ACC112 (cell line): ENCODE results near the gene YBX1.

ENCODE experiments used
- H2AFZ ChIP-seq: fragments of 200-600 bp; sonication (generic); one replicate; pipeline ENCODE4 v1.6.0; 2017; ENCODE audit warnings: antibody characterized with exemption, low read length; ENCODE audit not compliant: unreplicated experiment
- H3K27ac ChIP-seq: fragments of 200-600 bp; sonication (generic); 2 replicates; pipeline ENCODE4 v1.5.1; 2014; ENCODE audit warnings: low read depth, mild to moderate bottlenecking, antibody characterized with exemption, low read length, moderate library complexity
- H3K27me3 ChIP-seq: fragments of 200-600 bp; sonication (generic); 2 replicates; pipeline ENCODE4 v1.6.1; 2014; ENCODE audit warnings: mild to moderate bottlenecking, antibody characterized with exemption, low read length, moderate library complexity, mixed read lengths; ENCODE audit not compliant: insufficient read depth
- H3K36me3 ChIP-seq: fragments of 200-600 bp; sonication (generic); 2 replicates; pipeline ENCODE4 v1.6.1; 2016; ENCODE audit warnings: mild to moderate bottlenecking, antibody characterized with exemption, low read length, moderate library complexity, mixed read lengths; ENCODE audit not compliant: insufficient read depth
- H3K4me1 ChIP-seq: fragments of 200-600 bp; sonication (generic); one replicate; pipeline ENCODE4 v1.6.1; 2016; ENCODE audit warnings: low read length, mixed read lengths; ENCODE audit not compliant: insufficient read depth, unreplicated experiment, control insufficient read depth
- H3K4me3 ChIP-seq: fragments of 200-600 bp; sonication (generic); 2 replicates; pipeline ENCODE4 v1.5.1; 2014; ENCODE audit warnings: mild to moderate bottlenecking, low read depth, low read length
- H3K79me2 ChIP-seq: fragments of 200-600 bp; sonication (generic); one replicate; pipeline ENCODE4 v1.6.0; 2016; ENCODE audit warnings: low read length; ENCODE audit not compliant: control insufficient read depth, unreplicated experiment, insufficient read depth

YBX1 gene

GRCh38 chr1:42734201-42735035 lies 52.2 kb downstream of the YBX1 start:
- Histone ChIP-seq H3K4me1 (no peaks in the 10 kb centered on the region), H3K36me3 (no peaks in the 10 kb centered on the region), H2AFZ (no peak overlapping the region)

GRCh38 chr1:42735056-42735455 lies 52.8 kb downstream of the YBX1 start:
- no peaks in the 10 kb centered on the region for H3K4me1 ChIP-seq
- H3K36me3 ChIP-seq, result no peaks in the 10 kb centered on the region
- no peaks in the 10 kb centered on the region for H3K79me2 ChIP-seq
- H3K27me3 ChIP-seq, result no peaks in the 10 kb centered on the region
- no peak overlapping the region for H3K27ac ChIP-seq
- no peak overlapping the region for H2AFZ ChIP-seq
- no peak overlapping the region for H3K4me3 ChIP-seq

More at GRCh38 chr1:42734201-42735035, 52.2 kb downstream of the YBX1 start:
- no peak overlapping the region for H3K27ac ChIP-seq
- no peaks in the 10 kb centered on the region for H3K79me2 ChIP-seq
- H3K4me3 ChIP-seq, result no peak overlapping the region
- H3K27me3 ChIP-seq, result no peaks in the 10 kb centered on the region

- Histone ChIP-seq H3K79me2 (no peaks in the 10 kb centered on the region), H3K4me3 (no peak overlapping the region), H2AFZ (no peak overlapping the region), H3K27ac (no peak overlapping the region), H3K36me3 (no peaks in the 10 kb centered on the region), H3K4me1 (no peaks in the 10 kb centered on the region), H3K27me3 (no peaks in the 10 kb centered on the region)
Measured at GRCh38 chr1:42735477-42736105, 53.4 kb downstream of the YBX1 start.

- H3K79me2 ChIP-seq, result no peaks in the 10 kb centered on the region
- no peaks in the 10 kb centered on the region for H3K36me3 ChIP-seq
- no peak overlapping the region for H2AFZ ChIP-seq
- H3K4me3 ChIP-seq, result no peak overlapping the region
- no peaks in the 10 kb centered on the region for H3K27me3 ChIP-seq
- H3K27ac ChIP-seq, result no peak overlapping the region
- H3K4me1 ChIP-seq, result no peaks in the 10 kb centered on the region
Measured at GRCh38 chr1:42736152-42736551, 53.9 kb downstream of the YBX1 start.

GRCh38 chr1:42736571-42737200 lies 54.5 kb downstream of the YBX1 start:
- H3K27ac ChIP-seq, result no peak overlapping the region
- no peaks in the 10 kb centered on the region for H3K79me2 ChIP-seq
- no peak overlapping the region for H2AFZ ChIP-seq
- H3K4me3 ChIP-seq, result no peak overlapping the region
- no peaks in the 10 kb centered on the region for H3K27me3 ChIP-seq
- no peaks in the 10 kb centered on the region for H3K4me1 ChIP-seq
- no peaks in the 10 kb centered on the region for H3K36me3 ChIP-seq

- Histone ChIP-seq H3K4me3 (no peak overlapping the region), H3K27me3 (no peaks in the 10 kb centered on the region), H3K79me2 (no peaks in the 10 kb centered on the region), H2AFZ (no peak overlapping the region), H3K27ac (no peak overlapping the region), H3K36me3 (no peaks in the 10 kb centered on the region), H3K4me1 (no peaks in the 10 kb centered on the region)
Measured at GRCh38 chr1:42737257-42737656, 55.0 kb downstream of the YBX1 start.

- H2AFZ ChIP-seq, result no peak overlapping the region
- H3K27me3 ChIP-seq, result no peaks in the 10 kb centered on the region
- no peaks in the 10 kb centered on the region for H3K4me1 ChIP-seq
- no peaks in the 10 kb centered on the region for H3K79me2 ChIP-seq
- H3K4me3 ChIP-seq, result no peak overlapping the region
- no peak overlapping the region for H3K27ac ChIP-seq
- no peaks in the 10 kb centered on the region for H3K36me3 ChIP-seq
Measured at GRCh38 chr1:42737986-42738677, 55.9 kb downstream of the YBX1 start.

GRCh38 chr1:42738678-42739226 lies 56.5 kb downstream of the YBX1 start:
- H3K27me3 ChIP-seq, result no peaks in the 10 kb centered on the region
- H2AFZ ChIP-seq, result no peak overlapping the region
- no peaks in the 10 kb centered on the region for H3K36me3 ChIP-seq
- H3K4me3 ChIP-seq, result no peak overlapping the region
- no peak overlapping the region for H3K27ac ChIP-seq
- H3K79me2 ChIP-seq, result no peaks in the 10 kb centered on the region
- no peaks in the 10 kb centered on the region for H3K4me1 ChIP-seq

GRCh38 chr1:42739753-42740700 lies 57.8 kb downstream of the YBX1 start, which contains the start of gene CLDN19:
TSS of gene CLDN19 (minus strand) at chr1:42740236. CDS start at chr1:42740063, 173 bp downstream.
- H3K36me3 ChIP-seq, result no peaks in the 10 kb centered on the region
- H3K27ac ChIP-seq, result no peak within 1 kb of the TSS
- no peaks in the 10 kb centered on the region for H3K79me2 ChIP-seq
- H3K4me1 ChIP-seq, result no peaks in the 10 kb centered on the region
- H2AFZ ChIP-seq, result no peak within 1 kb of the TSS
- no peak within 1 kb of the TSS for H3K4me3 ChIP-seq
- no peaks in the 10 kb centered on the region for H3K27me3 ChIP-seq
